Measurements from ENCODE around the gene XRCC3. TPM values are rescaled to one million over a fixed set of nuclear protein-coding genes. Genes with fewer than 3 reads are reported as not detected.
A peak's percentile ranks its signal among the peaks of the same experiment; 100 is the strongest.

XRCC3 gene
- total and polyA plus RNA-seq, 8 donors, result 9.2 to 26.0 (median 17.8) TPM

- DNase-seq, result peak in 1 of 4 donors; percentile 58
- intact Hi-C loops (cut with DNase I), result no loop called here
- no peaks in the 10 kb centered on the region for H3K27me3 ChIP-seq
- no peak for TF ChIP-seq CTCF (IDR thresholded peaks at IDR 0.05)
- peaks cover 0 to 91% of the 10 kb centered on the region in 2 donors for H3K36me3 ChIP-seq
- peaks cover 0 to 6% of the 10 kb centered on the region in 2 donors for H3K4me1 ChIP-seq
- ATAC-seq, result no peak
- no peaks in the 10 kb centered on the region for H3K9me3 ChIP-seq
- H3K27ac ChIP-seq, result no peak overlapping the region
- H3K4me3 ChIP-seq, result no peak overlapping the region
Observed at GRCh38 chr14:103733651-103734050, 18.4 kb upstream of the XRCC3 start.

- DNase-seq (no peak), ATAC-seq (no peak)
- H3K36me3 ChIP-seq, result peaks cover 0 to 91% of the 10 kb centered on the region in 2 donors
- no peaks in the 10 kb centered on the region for H3K27me3 ChIP-seq
- no peak for TF ChIP-seq CTCF (IDR thresholded peaks at IDR 0.05)
- no peak overlapping the region for H3K27ac ChIP-seq
- H3K4me1 ChIP-seq, result peaks cover 0 to 6% of the 10 kb centered on the region in 2 donors
- H3K9me3 ChIP-seq, result no peaks in the 10 kb centered on the region
- H3K4me3 ChIP-seq, result no peak overlapping the region
- intact Hi-C loops (cut with DNase I), result no loop called here
Observed at GRCh38 chr14:103732868-103733620, 17.8 kb upstream of the XRCC3 start.

- Histone ChIP-seq H3K9me3 (no peaks in the 10 kb centered on the region), H3K4me3 (no peak overlapping the region), H3K27ac (no peak overlapping the region), H3K4me1 (peaks cover 0 to 6% of the 10 kb centered on the region in 2 donors), H3K36me3 (peaks cover 0 to 90% of the 10 kb centered on the region in 2 donors), H3K27me3 (no peaks in the 10 kb centered on the region)
- intact Hi-C loops (cut with DNase I), result no loop called here
- ATAC-seq, result no peak
- peak in 2 of 4 donors; percentile 21 to 72 for DNase-seq
- TF ChIP-seq CTCF (IDR thresholded peaks at IDR 0.05), result no peak
Observed at GRCh38 chr14:103731916-103732867, 16.9 kb upstream of the XRCC3 start.

GRCh38 chr14:103731481-103731880 is 16.2 kb upstream of the XRCC3 start:
- Histone ChIP-seq H3K9me3 (no peaks in the 10 kb centered on the region), H3K4me3 (no peak overlapping the region), H3K4me1 (peaks cover 0 to 6% of the 10 kb centered on the region in 2 donors), H3K27ac (no peak overlapping the region), H3K36me3 (peaks cover 0 to 82% of the 10 kb centered on the region in 2 donors), H3K27me3 (no peaks in the 10 kb centered on the region)
- no peak for TF ChIP-seq CTCF (IDR thresholded peaks at IDR 0.05)
- intact Hi-C loops (cut with DNase I), result no loop called here
- DNase-seq, result peak in 2 of 4 donors; percentile 22 to 69
- ATAC-seq, result no peak

All from left lung (tissue), 10 donors.